Stomach (tissue), 4 donors: ENCODE results near the gene RBM38.

Experiments
- CTCF ChIP-seq, 7 experiments: fragments of 450-650 bp in 4 of 7; fragments of 200-600 bp in 3 of 7; sonication (generic) in 3 of 7; IDR thresholded peaks; one replicate each; pipeline ENCODE4 v1.5.1; 2016 to 2019; ENCODE audit warnings: antibody characterized with exemption in 7 of 7, control low read depth in 2 of 7, mild to moderate bottlenecking in 1 of 7
- EP300 ChIP-seq: sonication (generic); formaldehyde crosslinking; IDR thresholded peaks from one replicate; pipeline ENCODE4 v1.6.1; 2017; ENCODE audit warnings: antibody characterized with exemption
- POLR2A ChIP-seq, 4 donors: fragments of 450-650 bp; IDR thresholded peaks; one replicate each; pipeline ENCODE4 v1.6.1; 2016; ENCODE audit warnings: antibody characterized with exemption in 4 of 4, control low read depth in 2 of 4, mild to moderate bottlenecking in 1 of 4, moderate library complexity in 1 of 4
- POLR2AphosphoS5 ChIP-seq, 3 donors: sonication (generic); formaldehyde crosslinking; IDR thresholded peaks; one replicate each; pipeline ENCODE4 v1.6.1; 2016; ENCODE audit warnings: antibody characterized with exemption in 3 of 3

- no peak for TF ChIP-seq EP300
- no peak for TF ChIP-seq POLR2A (IDR thresholded peaks at IDR 0.05)
- no peak for TF ChIP-seq CTCF (IDR thresholded peaks at IDR 0.05)
- no peak for TF ChIP-seq POLR2AphosphoS5 (IDR thresholded peaks at IDR 0.05)
Observed at GRCh38 chr20:57432480-57432861, 41.3 kb downstream of the RBM38 start.
